Omental fat pad (tissue), 4 donors: Measurements from ENCODE around the gene IDH3A. TPM values are rescaled to one million over a fixed set of nuclear protein-coding genes. Genes with fewer than 3 reads are reported as not detected.

Experiments used
- ATAC-seq: fragments of 150-250 bp; one replicate; pipeline ENCODE4 v1.9.1; 2016; ENCODE audit warnings: mild to moderate bottlenecking, moderate library complexity; ENCODE audit not compliant: low FRiP score
- DNase-seq: peaks from one replicate; pipeline ENCODE4 v3.0.0-alpha.2; 2019; ENCODE audit warnings: low spot score
- total RNA-seq, 4 donors: library from RNA; depleted of rRNA; stranded (reverse); fragments of >200 nt; gene quantifications; one replicate each; pipeline ENCODE4 v1.1.0, GENCODE V29; 2016
- TF ChIP-seq, protein P1 (sequence below), 3 donors: fragments of 450-650 bp; IDR thresholded peaks; one replicate each; pipeline ENCODE4 v1.5.1; 2016 to 2017; ENCODE audit warnings: antibody characterized with exemption in 3 of 3, mild to moderate bottlenecking in 3 of 3, moderate library complexity in 2 of 3

The IDH3A gene
- total RNA-seq, 4 donors from 2014 or later, result 67.4 to 94.5 (median 70.0) TPM

DNA sequence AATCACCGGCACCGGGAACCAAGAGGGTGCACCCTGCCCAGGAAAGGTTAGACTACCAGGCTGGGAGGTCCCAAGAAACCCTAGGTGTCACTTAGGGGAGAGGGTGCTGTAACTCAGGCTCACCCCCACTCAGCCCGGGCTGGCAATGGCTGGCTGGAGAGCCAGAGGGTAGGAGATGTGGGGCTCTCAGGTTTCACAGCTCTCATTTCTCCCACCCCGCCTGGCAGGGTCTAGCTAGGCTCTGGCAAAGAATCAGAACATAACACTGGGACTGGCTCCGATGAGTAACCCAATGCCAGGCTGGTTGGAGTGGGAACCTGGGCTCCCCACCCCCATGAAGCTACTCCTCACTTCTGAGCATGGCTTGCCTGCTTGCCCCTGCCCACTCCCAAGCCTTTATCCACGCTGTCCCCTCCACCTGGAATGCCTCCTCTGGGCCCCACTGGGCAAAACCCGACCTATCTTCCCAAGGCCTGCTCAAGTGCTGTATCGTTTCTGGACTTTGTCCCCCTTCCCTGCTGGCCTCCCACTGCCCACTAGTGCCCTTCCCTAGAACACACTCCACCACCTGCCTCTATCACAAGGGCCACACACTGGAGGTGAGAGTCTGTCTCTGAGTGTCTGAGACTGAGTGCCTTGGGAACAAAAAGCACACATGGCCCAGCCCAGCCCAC, 19.9 kb upstream of the IDH3A start:
- DNase-seq (no peak), ATAC-seq (no peak)
- TF ChIP-seq, protein P1, sequence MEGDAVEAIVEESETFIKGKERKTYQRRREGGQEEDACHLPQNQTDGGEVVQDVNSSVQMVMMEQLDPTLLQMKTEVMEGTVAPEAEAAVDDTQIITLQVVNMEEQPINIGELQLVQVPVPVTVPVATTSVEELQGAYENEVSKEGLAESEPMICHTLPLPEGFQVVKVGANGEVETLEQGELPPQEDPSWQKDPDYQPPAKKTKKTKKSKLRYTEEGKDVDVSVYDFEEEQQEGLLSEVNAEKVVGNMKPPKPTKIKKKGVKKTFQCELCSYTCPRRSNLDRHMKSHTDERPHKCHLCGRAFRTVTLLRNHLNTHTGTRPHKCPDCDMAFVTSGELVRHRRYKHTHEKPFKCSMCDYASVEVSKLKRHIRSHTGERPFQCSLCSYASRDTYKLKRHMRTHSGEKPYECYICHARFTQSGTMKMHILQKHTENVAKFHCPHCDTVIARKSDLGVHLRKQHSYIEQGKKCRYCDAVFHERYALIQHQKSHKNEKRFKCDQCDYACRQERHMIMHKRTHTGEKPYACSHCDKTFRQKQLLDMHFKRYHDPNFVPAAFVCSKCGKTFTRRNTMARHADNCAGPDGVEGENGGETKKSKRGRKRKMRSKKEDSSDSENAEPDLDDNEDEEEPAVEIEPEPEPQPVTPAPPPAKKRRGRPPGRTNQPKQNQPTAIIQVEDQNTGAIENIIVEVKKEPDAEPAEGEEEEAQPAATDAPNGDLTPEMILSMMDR (IDR thresholded peaks at IDR 0.05), result no peak

DNA sequence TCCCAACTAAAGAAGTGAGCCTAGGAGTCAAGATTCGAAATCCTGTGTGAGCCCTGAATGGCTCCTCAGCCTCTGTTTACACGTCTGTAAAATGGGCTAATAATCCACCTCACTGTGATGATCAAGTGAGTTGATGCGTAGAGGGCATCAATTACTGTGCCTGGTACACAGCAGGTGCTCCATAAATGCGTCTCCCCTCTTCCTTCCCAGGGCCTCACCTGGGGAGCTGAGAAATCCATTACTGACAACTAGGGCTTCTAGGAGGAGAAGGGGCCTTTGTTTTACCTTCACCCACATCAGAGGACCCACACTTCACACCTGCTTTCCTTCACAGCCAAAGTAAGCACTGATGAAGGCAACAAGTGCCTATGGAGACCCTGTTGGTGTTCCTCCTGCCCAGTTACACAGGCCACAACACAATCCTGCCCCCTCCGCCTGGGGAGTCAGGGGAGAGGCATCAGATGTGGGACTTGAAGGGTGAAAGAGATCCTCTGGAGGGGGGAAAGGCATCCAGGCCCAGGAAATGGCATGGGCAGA, 19.3 kb upstream of the IDH3A start:
- no peak for ATAC-seq
- DNase-seq, result no peak
- TF ChIP-seq, protein P1 (IDR thresholded peaks at IDR 0.05), result no peak

DNA sequence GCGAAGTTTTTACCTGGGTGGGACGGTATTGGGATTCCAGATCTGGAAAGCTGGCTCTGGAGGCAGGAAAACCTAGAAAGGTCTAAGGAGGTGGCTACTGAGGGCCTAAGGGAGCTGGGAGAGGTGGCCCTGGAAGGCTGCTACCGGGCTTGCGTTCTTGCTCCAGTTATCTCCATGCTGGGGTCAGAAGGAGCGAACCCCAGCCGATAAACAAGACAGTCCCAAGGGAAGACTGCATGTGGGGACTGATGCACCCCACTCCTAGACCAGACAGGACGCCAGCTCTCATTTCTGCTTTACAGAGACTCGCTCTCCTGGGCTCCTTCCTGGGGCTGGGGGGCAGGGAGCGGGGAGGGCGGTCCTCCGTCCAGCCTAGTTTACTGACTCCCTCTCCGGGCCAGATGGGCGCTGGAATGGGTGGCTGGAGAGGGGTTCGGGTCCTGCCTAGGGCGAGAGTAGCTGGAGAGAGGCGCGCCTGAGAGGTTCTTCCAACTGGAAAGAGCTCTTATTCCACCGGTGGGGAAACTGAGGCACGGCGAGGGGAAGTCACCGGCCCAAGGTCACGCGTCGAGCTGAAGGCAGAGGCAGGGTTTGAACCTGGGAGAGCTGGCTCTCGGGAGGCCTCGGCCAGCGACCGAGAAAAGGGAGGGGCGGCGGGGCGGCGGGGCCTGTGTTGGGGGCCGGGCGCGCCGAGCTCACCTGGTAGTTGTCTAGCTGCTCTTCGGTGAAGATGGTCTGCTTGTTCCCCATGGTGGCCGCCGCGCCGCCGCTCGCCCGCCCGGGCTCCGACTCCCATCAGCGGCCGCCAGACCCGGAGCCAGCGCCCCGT, 18.5 kb upstream of the IDH3A start:
- TF ChIP-seq, protein P1 (IDR thresholded peaks at IDR 0.05), result no peak
- ATAC-seq (no peak), DNase-seq (peak; percentile 16)

DNA sequence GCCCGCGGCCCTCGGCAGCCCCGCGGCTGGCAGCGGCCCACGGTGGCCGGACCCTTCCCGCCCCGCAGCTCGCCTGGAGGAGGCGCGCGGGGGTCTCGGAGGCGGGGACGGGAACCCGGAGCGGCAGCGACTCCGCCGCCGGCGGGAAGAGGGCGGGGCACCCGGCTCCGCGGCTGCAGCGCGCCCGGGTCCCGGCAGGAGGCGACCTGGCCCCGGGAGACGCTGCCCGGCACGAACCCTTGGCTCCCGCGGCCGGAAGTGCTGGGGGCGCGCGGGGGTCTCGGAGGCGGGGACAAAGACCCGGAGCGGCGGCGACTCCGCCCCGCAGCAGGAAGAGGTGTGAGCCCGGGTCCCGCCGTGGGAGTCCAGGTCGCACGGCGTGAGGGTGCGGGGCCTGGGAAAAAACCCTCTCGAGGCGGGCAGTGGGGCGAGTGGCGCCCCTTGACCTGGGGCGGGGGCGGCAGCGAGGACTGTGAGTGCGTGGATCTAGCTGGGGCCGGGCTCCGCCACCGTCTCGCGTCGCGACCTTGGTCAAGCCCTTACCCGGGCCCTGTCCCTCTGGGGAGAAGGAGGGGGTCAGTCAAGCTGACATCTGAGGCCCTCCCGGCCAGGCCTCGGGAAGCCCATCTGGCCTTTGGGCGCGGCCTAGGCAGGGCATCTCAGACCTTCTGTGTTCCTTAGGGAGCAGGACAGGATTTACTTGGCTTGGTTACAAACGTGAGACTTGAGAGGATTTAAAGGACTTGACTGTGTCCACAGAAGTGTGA, 17.7 kb upstream of the IDH3A start, which contains the start of gene CIB2:
Gene CIB2 (minus strand): TSS at position 151 of the 767 bp plus-strand sequence. CDS start 230 bp downstream, outside the sequence.
- TF ChIP-seq, protein P1 (IDR thresholded peaks at IDR 0.05), result peak in 2 of 3 donors; percentile 13 to 52
- ATAC-seq, result peak; percentile 92

DNA sequence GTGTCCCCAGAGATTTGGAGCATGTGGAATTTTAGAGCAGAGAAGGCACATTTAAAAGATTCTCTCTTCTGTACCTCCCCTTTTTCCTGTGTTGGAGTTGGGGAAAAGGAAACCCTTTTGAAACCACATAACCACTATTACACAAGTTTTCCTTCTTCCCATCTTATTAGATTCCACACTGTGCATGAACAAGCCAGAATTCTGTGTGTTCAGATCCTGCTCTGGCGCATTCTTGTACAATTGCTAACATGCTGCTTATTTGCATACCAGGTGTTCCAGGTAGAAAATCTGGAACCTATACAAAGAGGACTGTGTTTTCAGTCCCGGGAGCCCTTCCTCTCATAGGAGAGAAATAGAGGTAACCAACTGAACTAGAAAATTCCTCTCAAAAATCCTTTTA, 15.4 kb upstream of the IDH3A start:
- DNase-seq (no peak), ATAC-seq (no peak)
- TF ChIP-seq, protein P1 (IDR thresholded peaks at IDR 0.05), result no peak

More for the DNA sequence above, 17.7 kb upstream of the IDH3A start, which contains the start of gene CIB2:
- DNase-seq, result peak; percentile 31

DNA sequence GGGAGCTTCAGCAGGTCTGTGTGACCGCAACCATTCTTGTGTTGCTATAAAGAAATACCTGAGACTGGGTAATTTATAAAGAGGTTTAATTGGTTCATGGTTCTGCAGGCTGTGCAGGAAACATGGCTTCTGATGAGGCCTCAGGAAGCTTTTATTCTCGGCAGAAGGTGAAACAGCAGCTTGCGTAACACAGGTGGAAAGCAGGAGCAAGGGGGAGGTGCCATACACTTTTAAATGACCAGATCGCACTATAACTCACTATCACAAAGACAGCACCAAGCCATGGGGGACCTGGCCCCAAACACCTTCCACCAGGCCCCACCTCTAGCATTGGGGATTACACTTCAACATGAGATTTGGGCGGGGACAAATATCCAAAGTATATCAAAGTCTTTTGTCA, 9.6 kb upstream of the IDH3A start:
- TF ChIP-seq, protein P1 (IDR thresholded peaks at IDR 0.05), result no peak
- DNase-seq (no peak), ATAC-seq (no peak)
